ENCODE data around the gene TNFRSF8. TPM values are rescaled to one million over a fixed set of nuclear protein-coding genes. Genes with fewer than 3 reads are reported as not detected.

The TNFRSF8 gene
- total and polyA plus RNA-seq, 8 donors, result 0.11 to 2.8 (median 0.21) TPM

DNA sequence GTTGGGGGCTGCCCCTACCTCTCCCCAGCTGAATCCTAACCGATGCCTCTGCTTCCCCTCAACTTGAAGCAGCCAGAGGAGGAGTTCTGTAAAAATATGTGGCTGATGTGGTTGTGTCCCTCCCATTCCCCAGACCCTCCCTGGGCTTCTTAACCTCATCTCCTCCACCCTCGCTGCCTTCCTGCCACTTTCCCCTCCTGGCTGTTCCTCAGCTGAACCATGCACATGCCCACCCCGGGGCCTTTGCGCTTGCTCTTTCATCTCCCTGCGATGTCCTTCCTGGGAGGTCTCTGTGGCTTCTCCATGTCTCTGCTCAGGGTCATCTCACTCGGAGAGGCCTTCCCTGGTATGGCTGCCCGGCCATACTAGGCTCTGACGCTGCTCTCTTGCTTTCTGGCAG lies 34.9 kb upstream of the TNFRSF8 start:
- Histone ChIP-seq H3K27me3 (no peaks in the 10 kb centered on the region), H3K9me3 (no peaks in the 10 kb centered on the region), H3K4me3 (no peak overlapping the region), H3K4me1 (peaks cover 0 to 4% of the 10 kb centered on the region in 2 donors), H3K36me3 (peaks cover 0 to 94% of the 10 kb centered on the region in 2 donors), H3K27ac (no peak overlapping the region)
- ATAC-seq (no peak), DNase-seq (no peak)
- TF ChIP-seq, protein P1, sequence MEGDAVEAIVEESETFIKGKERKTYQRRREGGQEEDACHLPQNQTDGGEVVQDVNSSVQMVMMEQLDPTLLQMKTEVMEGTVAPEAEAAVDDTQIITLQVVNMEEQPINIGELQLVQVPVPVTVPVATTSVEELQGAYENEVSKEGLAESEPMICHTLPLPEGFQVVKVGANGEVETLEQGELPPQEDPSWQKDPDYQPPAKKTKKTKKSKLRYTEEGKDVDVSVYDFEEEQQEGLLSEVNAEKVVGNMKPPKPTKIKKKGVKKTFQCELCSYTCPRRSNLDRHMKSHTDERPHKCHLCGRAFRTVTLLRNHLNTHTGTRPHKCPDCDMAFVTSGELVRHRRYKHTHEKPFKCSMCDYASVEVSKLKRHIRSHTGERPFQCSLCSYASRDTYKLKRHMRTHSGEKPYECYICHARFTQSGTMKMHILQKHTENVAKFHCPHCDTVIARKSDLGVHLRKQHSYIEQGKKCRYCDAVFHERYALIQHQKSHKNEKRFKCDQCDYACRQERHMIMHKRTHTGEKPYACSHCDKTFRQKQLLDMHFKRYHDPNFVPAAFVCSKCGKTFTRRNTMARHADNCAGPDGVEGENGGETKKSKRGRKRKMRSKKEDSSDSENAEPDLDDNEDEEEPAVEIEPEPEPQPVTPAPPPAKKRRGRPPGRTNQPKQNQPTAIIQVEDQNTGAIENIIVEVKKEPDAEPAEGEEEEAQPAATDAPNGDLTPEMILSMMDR (IDR thresholded peaks at IDR 0.05), result no peak
- intact Hi-C loops (cut with DNase I), result no loop called here

DNA sequence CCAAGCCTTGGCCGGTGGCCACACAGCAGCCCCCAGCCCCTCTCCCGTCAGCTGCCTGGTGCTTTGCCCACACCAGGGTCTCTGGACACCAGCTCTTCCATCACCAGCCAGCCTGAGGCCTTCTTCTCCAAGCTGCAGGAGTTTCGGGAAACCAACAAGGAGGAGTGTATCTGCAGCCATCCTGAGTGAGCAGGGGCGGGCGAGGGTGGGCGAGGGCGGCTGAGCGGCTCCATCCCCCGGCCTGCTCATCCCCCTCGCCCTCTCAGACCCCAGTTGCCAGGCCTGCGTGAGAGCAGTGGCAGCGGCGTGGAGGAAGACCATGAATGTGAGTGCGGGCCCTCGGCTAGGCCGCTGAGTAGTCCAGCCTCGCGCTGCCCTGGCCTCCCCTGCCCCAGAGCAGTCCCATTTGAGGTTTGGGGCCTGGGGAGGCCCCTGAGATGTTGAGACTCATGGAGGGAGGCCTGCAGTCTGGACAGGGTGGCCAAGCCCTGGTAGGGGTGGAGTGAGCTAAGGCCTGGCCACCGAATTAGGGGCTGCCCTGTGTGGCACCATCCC lies 34.1 kb upstream of the TNFRSF8 start:
- H3K4me3 ChIP-seq, result no peak overlapping the region
- H3K9me3 ChIP-seq, result no peaks in the 10 kb centered on the region
- peaks cover 0 to 86% of the 10 kb centered on the region in 2 donors for H3K36me3 ChIP-seq
- intact Hi-C loops (cut with DNase I), result no loop called here
- TF ChIP-seq, protein P1 (IDR thresholded peaks at IDR 0.05), result no peak
- peaks cover 0 to 6% of the 10 kb centered on the region in 2 donors for H3K4me1 ChIP-seq
- no peak for DNase-seq
- no peak overlapping the region for H3K27ac ChIP-seq
- ATAC-seq, result no peak
- H3K27me3 ChIP-seq, result no peaks in the 10 kb centered on the region

DNA sequence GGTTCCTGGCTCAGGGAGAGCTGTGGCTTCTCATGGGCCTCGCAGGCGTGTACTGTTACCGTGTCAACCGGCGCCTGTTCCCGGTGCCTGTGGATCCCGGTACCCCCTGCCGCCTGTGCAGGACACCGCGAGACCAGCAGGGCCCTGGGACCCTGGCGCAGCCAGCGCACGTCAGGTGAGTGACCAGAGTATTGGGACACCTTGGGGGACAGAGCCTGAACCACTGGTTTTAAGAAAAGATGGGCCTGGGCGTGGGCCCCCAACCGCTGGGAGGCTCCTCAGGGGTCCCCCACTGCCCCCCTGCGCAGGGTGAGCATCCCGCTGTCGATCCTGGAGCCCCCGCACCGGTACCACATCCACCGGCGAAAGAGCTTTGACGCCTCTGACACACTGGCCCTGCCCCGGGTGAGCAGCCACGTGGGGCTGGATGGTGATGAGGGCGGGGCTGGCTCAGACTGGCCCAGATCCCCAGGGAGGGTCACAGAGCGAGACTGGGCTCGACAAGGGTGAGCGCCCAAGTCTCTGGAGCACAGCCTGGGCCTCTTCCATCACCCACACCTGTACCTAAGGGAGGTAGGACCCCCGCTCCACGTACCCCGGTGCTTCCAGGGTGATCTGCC lies 33.3 kb upstream of the TNFRSF8 start:
- Histone ChIP-seq H3K9me3 (no peaks in the 10 kb centered on the region), H3K27me3 (no peaks in the 10 kb centered on the region), H3K36me3 (peaks cover 0 to 78% of the 10 kb centered on the region in 2 donors), H3K27ac (no peak overlapping the region), H3K4me3 (no peak overlapping the region), H3K4me1 (peaks cover 0 to 10% of the 10 kb centered on the region in 2 donors)
- ATAC-seq (no peak), DNase-seq (no peak)
- TF ChIP-seq, protein P1 (IDR thresholded peaks at IDR 0.05), result no peak
- intact Hi-C loops (cut with DNase I), result no loop called here

DNA sequence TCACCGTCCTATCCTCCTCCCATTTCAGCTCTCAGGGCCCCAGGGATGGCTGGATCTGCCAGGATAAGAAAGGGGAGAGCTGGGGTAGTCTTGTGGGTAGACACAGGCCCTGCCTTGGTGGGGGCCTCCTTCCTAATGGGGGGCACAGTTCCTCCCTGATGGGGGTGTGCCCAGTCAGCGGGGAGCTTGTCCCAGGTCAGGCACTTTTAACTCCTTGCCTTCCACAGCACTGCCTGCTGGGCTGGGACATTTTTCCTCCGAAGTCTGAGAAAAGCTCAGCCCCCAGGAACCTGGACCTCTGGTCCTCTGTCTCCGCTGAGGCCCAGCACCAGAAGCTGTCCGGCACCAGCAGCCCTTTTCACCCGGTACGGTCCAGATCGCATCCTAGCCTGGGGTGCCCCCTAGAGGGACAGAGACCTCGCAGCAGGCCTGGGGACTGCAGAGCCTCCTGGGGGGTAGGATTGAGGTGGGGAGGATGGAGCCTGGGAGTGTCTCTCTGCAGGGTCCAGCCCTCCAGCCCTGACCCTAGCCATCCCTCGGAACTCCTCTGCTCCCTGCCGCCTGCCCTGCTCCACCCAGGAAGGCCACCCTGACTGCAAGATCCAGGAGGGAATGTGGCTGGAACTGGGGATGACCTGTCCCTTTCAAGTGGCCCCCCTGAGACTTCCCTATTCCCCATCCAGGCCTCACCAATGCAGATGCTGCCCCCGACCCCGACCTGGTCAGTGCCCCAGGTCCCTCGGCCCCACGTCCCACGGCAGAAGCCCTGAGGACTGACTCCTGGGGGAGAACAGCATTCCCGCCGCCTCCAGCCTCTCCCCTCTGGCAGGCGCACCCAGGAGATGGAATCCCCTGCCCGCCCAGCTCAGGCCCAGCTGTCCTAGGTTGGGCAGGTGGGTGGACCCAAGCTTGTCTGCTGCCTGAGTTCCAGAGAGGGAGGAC lies 31.8 kb upstream of the TNFRSF8 start:
- intact Hi-C loops (cut with DNase I), result no loop called here
- peak overlapping the region in 1 of 2 donors; percentile 11 for H3K27ac ChIP-seq
- DNase-seq, result no peak

More for the DNA sequence above, 31.8 kb upstream of the TNFRSF8 start:
- peak; percentile 75 for ATAC-seq
- Histone ChIP-seq H3K4me1 (peaks cover 0 to 17% of the 10 kb centered on the region in 2 donors), H3K4me3 (no peak overlapping the region), H3K9me3 (no peaks in the 10 kb centered on the region), H3K27me3 (no peaks in the 10 kb centered on the region), H3K36me3 (peaks cover 0 to 63% of the 10 kb centered on the region in 2 donors)
- TF ChIP-seq, protein P1 (IDR thresholded peaks at IDR 0.05), result peak; percentile 29 to 45
